HG03045 (cell line): ENCODE data around the gene VSTM2B.

Source experiments
- ATAC-seq: cut with Tn5 transposase; IDR thresholded peaks from one replicate; pipeline ENCODE4 v1.9.1; 2021; ENCODE audit warnings: mild to moderate bottlenecking, moderate library complexity; ENCODE audit not compliant: unreplicated experiment

The VSTM2B gene

DNA sequence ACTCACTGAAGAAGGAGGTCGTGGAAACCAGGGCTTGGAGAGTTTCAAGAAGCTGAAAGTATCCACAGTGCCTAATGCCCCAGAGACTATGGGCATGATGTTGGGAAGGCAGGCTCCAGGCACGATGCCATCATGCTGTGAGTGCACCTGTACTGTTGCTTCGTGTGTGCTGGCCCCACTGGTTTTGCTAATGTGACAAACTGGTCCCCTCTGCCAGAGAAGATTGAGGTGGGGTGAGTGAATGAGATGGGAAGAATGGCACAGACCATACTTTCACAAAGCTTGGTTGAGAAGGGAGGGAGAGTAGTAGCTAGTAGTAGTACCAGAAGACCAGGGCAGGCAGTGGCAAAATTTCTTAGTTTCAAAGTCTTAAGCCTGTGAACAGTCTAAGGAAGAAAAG lies 61.3 kb downstream of the VSTM2B start:
- no peak for ATAC-seq

GRCh38 chr19:29587518-29587986 lies 61.8 kb downstream of the VSTM2B start:
- ATAC-seq = no peak

DNA sequence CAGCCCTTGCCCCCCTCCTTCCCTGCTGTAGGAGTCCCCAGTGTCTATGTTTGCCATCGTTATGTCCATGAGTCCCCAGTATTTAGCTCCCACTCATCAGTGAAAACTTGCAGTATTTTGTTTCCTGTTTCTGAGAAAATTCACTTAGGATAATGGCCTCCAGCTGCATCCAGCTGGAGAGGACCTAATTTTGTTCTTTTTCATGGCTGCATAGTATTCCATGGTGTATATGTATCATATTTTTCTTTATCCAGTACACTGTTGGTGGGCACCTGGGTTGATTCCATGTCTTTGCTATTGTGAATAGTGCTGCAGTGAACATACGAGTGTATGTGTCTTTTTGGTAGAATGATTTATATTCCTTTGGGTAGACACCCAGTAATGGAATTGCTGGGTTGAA lies 62.3 kb downstream of the VSTM2B start:
- ATAC-seq = no peak

DNA sequence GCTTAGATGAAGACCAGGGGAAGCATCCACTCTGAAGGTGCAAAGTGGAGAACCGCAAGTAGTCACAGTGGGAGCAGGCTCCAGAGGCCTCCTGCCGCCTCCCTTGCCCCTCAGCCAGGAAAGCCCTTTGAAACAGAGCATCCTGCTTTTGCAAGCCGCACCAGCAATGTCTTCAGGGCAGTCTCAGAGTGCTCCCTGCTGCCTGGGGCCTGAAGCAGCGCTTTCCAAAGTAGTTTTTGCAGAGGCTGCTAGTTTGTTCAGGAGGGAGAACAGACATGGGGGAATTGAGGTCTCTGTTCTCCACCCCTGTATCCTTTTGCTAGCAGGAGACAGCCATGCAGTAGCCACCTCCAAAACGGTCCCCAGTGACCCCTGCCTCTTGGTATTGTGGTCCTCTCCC lies 64.5 kb downstream of the VSTM2B start:
- no peak for ATAC-seq

DNA sequence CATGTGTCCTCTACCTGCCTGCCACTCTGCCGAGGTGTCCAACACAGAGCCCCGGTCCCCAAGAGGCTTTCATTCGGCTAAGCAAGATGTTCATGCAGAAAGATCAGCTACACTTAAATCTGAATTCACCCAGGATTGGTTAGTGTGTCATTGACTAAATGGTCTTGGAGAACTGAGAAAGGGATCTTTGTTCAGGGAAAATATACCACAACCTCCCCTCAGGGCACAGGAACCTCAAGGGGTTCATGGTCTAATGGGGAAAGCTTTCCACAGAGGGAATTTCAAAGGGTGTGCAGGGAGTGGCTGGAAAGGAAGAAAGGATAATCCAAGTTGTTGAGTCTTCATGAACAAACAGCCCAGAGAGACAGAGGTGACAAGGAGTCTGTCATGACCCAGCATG lies 65.9 kb downstream of the VSTM2B start:
- no peak for ATAC-seq

- ATAC-seq = no peak
Observed at GRCh38 chr19:29593869-29594268, 68.1 kb downstream of the VSTM2B start.

- no peak for ATAC-seq
Observed at GRCh38 chr19:29596080-29596727, 70.4 kb downstream of the VSTM2B start.

DNA sequence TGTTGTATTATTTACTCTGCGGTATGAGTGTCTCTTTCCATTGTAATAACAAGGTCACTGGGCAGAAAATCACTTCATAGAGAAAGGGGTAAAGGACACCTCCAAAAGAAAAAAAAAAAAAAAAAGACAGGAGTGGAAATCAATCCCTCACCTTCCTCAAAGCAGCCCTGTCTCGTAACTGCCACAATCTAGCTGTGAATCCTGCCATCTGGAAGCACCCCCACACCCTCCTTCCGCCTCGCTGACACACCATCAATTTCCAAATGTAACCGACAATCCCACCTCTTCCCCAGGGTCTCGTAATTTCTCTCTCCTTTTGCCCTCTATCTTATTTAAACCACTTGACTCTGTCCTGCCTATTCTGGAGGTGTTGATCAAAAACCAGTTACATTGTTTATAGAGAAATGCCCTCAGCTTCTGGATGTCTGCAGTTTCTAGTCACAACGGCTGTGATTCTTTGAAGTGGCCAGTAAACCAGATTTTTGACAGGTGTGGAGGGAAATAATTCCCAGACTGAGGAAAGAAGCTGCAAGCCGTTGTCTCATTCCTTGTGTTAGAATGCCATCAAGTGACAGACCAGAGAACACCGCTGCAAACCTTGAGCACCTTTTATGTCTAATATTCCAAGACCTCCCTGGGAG lies 71.2 kb downstream of the VSTM2B start:
- ATAC-seq = no peak

- no peak for ATAC-seq
Observed at GRCh38 chr19:29598036-29598435, 72.2 kb downstream of the VSTM2B start.

DNA sequence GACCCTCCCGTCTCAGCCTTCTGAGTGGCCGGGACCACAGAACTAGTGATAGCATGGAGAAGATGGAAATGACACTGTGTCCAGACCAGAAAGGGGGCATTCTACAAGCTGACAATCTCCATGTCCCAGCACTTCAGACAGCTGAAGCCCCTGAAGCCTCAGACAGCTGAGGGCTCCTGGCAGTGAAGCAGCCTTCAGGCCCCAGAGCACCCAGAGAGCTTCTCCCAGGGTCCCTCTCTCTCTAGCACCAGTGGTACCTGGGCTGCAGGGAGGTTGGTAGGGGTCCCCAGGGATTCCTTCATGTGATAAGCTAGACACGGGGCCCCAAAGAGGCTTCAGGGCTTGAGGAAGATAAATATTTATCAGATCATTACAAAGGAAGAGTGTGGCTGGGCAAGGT lies 72.7 kb downstream of the VSTM2B start:
- ATAC-seq = no peak

GRCh38 chr19:29603308-29603707 lies 77.5 kb downstream of the VSTM2B start:
- no peak for ATAC-seq

- peak; percentile 74 for ATAC-seq
Observed at GRCh38 chr19:29605653-29606419, 80.0 kb downstream of the VSTM2B start, which contains the start of gene POP4. Gene POP4 (plus strand): TSS chr19:29606283. CDS start chr19:29606319, 36 bp downstream.

DNA sequence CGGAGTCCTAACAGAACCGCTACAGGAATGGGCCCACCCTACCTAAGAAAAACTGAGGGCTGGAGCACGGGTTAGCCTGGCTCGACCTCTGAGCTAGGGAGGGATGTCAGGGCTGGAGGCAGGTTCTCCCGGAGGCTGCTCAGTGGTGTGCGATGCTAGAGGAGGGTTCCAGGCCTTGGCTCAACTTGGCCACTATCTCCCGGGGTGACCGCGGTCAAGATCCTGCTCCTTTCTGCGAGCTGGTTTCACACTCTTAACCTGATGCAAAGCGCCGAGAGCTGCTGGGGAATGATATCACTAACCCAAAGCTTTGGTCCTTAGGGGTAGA lies 80.6 kb downstream of the VSTM2B start:
- ATAC-seq = peak; percentile 26

DNA sequence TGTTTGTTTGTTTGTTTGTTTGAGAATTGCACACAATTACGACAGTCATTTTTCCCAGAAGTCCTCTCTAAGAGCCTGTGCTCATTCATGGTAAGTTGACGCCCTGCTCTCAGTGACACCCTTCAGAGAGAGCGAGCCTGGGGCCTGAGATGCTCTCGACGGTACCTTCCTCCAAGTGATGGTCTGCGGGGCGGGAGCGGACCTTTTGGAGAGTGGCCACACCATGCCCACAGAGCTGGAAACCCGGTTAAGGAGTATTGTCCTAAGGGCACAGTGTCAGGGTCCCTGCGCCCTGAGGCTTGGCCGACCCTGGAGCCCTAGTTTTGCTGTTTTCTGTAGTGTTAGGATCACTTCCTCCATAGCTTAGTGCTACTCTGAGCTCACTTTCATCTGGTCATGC lies 83.8 kb downstream of the VSTM2B start:
- no peak for ATAC-seq

- no peak for ATAC-seq
Observed at GRCh38 chr19:29610213-29610573, 84.4 kb downstream of the VSTM2B start.

DNA sequence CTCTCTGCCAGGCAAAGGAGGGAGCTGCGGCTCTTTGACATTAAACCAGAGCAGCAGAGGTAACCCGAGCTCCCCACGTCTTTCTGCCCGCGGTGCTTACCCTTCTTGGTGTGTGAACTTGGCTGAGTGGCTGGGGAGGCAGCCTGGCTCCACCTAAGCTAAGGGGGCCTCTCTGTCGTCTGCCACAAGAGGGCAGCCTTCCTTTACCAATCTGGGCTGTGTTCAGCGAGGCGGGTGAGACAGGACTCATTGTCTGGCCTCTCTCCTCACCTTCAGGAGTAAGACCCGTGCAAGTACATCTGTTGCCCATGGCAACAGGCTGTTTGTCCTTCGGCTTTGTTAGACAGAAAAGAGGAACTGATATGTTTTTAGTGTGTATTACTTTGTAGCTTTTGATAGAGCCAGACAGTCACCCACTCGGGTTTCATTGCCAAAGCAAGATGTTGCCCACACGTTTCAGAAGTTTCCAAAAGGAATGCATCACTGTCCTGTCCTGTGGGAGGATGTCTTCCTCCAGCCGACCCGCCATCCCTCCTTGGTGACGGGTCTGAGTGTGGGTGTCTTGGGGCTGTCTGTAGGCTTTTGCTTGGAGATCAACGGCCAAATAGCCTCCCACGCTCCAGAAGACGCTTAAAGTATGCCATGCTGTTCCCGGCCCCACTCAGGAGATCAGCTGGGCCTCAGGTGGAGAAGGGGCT lies 84.9 kb downstream of the VSTM2B start:
- peak; percentile 53 for ATAC-seq

DNA sequence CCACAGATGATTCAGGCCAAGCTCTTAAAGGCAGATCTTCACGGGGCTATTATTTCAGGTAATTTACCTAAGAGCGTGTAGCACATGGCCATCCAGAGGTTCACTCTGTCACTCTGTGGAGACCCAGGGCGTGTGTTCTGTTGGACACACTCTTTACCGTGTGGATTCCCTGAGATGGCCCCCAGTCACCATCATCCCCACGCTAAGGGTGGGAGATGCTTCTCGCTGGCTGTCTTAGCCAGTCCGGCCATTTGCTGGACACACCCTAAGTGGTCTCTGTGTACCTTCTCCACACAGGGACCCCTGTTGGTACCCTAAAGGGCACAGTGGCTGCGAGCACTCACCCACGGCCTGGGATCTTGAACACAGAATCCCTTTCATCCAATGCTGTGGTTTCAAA lies 86.3 kb downstream of the VSTM2B start:
- no peak for ATAC-seq

DNA sequence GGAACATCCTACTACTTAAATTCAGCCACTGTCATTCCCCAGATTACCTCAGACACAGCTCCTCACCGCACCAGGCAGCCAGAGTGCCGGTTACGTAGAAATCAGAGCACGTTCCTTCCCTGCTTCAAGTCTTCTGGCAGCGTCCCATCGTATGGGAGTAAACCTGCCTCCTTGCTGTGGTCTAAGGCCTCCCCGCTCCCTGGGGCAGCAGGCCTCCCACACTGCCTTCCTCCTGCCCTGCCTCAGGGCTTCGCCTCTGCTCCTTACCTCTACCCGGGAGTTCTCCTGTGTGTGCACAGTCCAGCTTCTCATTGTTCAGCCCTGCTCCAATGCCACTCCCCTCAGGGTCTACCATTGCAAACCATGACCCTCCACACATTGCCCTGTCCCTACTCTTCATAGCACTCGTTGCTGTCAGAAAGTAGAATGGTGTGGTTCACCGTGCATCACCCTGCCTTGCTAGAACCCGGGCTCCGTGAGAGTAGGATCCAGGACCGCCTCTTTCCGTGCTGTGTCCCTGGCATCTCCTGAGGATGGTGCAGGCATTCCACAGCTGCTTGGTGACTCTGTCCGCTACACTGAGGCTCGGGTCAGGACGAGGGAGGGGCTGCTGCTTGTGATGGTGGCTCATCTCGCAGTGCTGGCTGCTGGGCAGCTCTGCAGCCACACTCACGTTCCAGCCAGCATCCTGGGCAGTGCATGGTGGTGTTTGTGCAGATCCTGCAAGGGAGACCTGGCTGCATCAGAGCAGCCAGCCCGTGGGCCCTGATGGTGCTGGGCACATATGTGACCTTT lies 87.2 kb downstream of the VSTM2B start:
- ATAC-seq = no peak

DNA sequence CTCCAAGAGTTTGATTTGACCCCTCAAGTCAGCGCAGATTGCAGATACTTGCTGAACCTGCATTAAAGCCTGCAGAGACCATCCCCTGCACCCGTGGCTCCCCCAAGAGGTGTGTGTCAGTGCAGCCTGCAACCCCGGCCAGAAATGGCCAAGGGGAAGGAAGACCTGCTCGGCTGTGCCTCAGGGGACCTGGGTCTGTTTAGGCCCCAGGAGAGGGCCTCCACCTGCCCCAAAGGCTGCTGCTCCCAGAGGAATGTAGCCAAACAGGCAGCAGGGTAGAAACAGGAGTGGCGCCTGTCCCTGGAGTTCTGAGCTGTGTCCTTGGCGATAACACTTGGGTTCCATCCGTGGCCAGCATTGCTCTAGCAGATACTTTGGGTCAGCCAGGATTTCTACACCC lies 88.3 kb downstream of the VSTM2B start:
- ATAC-seq = no peak
